ENCODE results near the gene NPHP4. TPM values are rescaled to one million over a fixed set of nuclear protein-coding genes. Genes with fewer than 3 reads are reported as not detected.

The NPHP4 gene
- polyA plus RNA-seq, 1 donor (not counting 4 experiments of a cell fraction or from before 2014, with no cell fraction given) = 3.7 TPM

- Histone ChIP-seq H3K4me2 (ENCODE audit: control insufficient read depth, extremely low read depth, insufficient read depth, low read depth, low read length) (no peak overlapping the region), H3K9ac (ENCODE audit: control insufficient read depth, extremely low read depth, insufficient read depth, low read length) (no peak overlapping the region)
Measured at GRCh38 chr1:5994713-5995621, 2.7 kb upstream of the NPHP4 start.

GRCh38 chr1:5993556-5994491, 1.6 kb upstream of the NPHP4 start:
- DNase-seq (ENCODE audit: low read depth, low spot score) (no peak), FAIRE-seq (no peak)
- Histone ChIP-seq H3K9me1 (ENCODE audit: control insufficient read depth, extremely low read depth, insufficient read depth, low read length) (no peaks in the 10 kb centered on the region), H3K36me3 (ENCODE audit: control insufficient read depth in 2 of 2, extremely low read depth in 1 of 2, insufficient read depth in 2 of 2, low read length in 2 of 2) (no peaks in the 10 kb centered on the region), H3K4me1 (ENCODE audit: control insufficient read depth, extremely low read depth, insufficient read depth, low read length) (peaks cover 14% of the 10 kb centered on the region), H3K4me2 (ENCODE audit: control insufficient read depth, extremely low read depth, insufficient read depth, low read depth, low read length) (peak overlapping the region; percentile 87), H3K9me3 (ENCODE audit: control insufficient read depth, low read depth, low read length) (no peaks in the 10 kb centered on the region), H3K4me3 (ENCODE audit: control insufficient read depth in 2 of 3, extremely low read depth in 1 of 3, insufficient read depth in 2 of 3, low read depth in 1 of 3, low read length in 3 of 3) (peak overlapping the region; percentile 61 to 87 (median 79)), H3K79me2 (ENCODE audit: control insufficient read depth, insufficient read depth, low read length) (peaks cover 7% of the 10 kb centered on the region), H3K27me3 (ENCODE audit: control insufficient read depth, extremely low read depth, insufficient read depth, low read length) (no peaks in the 10 kb centered on the region), H3K9ac (ENCODE audit: control insufficient read depth, extremely low read depth, insufficient read depth, low read length) (peak overlapping the region; percentile 58), H3K27ac (ENCODE audit: control insufficient read depth, insufficient read depth, low read length) (no peak overlapping the region), H2AFZ (ENCODE audit: control insufficient read depth, low read length) (peak overlapping the region; percentile 84), H4K20me1 (ENCODE audit: control insufficient read depth, extremely low read depth, insufficient read depth, low read length) (peaks cover 4% of the 10 kb centered on the region)
- TF ChIP-seq EZH2 (IDR thresholded peaks at IDR 0.05; ENCODE audit: low read length) (no peak), CTCF (optimal IDR thresholded peaks at IDR 0.05 in 1 of 3, IDR thresholded peaks at IDR 0.05 in 1 of 3, conservative IDR thresholded peaks at IDR 0.05 in 1 of 3; ENCODE audit: extremely low read depth in 1 of 3, insufficient read depth in 2 of 3, low read length in 3 of 3) (no peak)
- dilution Hi-C loops (cut with MboI; ENCODE audit: extremely low pct_ligation_motif_present, low sequenced_read_pairs) = no loop called here

More at GRCh38 chr1:5994713-5995621, 2.7 kb upstream of the NPHP4 start:
- H3K4me1 ChIP-seq (ENCODE audit: control insufficient read depth, extremely low read depth, insufficient read depth, low read length) = peaks cover 14% of the 10 kb centered on the region
- H4K20me1 ChIP-seq (ENCODE audit: control insufficient read depth, extremely low read depth, insufficient read depth, low read length) = peaks cover 4% of the 10 kb centered on the region
- FAIRE-seq (no peak), DNase-seq (ENCODE audit: low read depth, low spot score) (no peak)
- no peaks in the 10 kb centered on the region for H3K36me3 ChIP-seq (ENCODE audit: control insufficient read depth in 2 of 2, extremely low read depth in 1 of 2, insufficient read depth in 2 of 2, low read length in 2 of 2)
- H3K9me1 ChIP-seq (ENCODE audit: control insufficient read depth, extremely low read depth, insufficient read depth, low read length) = no peaks in the 10 kb centered on the region
- no peak overlapping the region for H3K4me3 ChIP-seq (ENCODE audit: control insufficient read depth in 2 of 3, extremely low read depth in 1 of 3, insufficient read depth in 2 of 3, low read depth in 1 of 3, low read length in 3 of 3)
- TF ChIP-seq EZH2 (IDR thresholded peaks at IDR 0.05; ENCODE audit: low read length) (no peak), CTCF (optimal IDR thresholded peaks at IDR 0.05 in 1 of 3, IDR thresholded peaks at IDR 0.05 in 1 of 3, conservative IDR thresholded peaks at IDR 0.05 in 1 of 3; ENCODE audit: extremely low read depth in 1 of 3, insufficient read depth in 2 of 3, low read length in 3 of 3) (no peak)
- H3K9me3 ChIP-seq (ENCODE audit: control insufficient read depth, low read depth, low read length) = no peaks in the 10 kb centered on the region
- H3K27me3 ChIP-seq (ENCODE audit: control insufficient read depth, extremely low read depth, insufficient read depth, low read length) = no peaks in the 10 kb centered on the region
- dilution Hi-C loops (cut with MboI; ENCODE audit: extremely low pct_ligation_motif_present, low sequenced_read_pairs) = no loop called here
- H2AFZ ChIP-seq (ENCODE audit: control insufficient read depth, low read length) = no peak overlapping the region
- H3K79me2 ChIP-seq (ENCODE audit: control insufficient read depth, insufficient read depth, low read length) = peaks cover 2% of the 10 kb centered on the region
- H3K27ac ChIP-seq (ENCODE audit: control insufficient read depth, insufficient read depth, low read length) = no peak overlapping the region
